Fibroblast of the aortic adventitia (primary cell): ENCODE results near the gene ZSCAN16. TPM values are rescaled to one million over a fixed set of nuclear protein-coding genes. Genes with fewer than 3 reads are reported as not detected.
"Not testable (repeated sequence)": the region's sequence is repeated elsewhere in the genome, so short reads cannot be mapped to it uniquely, and the experiment has no call there.

Experiments used
- DNase-seq: peaks from one replicate; pipeline ENCODE4 v3.0.0-alpha.2; 2010; ENCODE audit warnings: low read depth
- H3K4me3 ChIP-seq: 2 replicates; pipeline ENCODE4 v1.5.1; 2011; ENCODE audit warnings: low read depth, mild to moderate bottlenecking, control low read depth, low read length, moderate library complexity
- CTCF ChIP-seq: IDR thresholded peaks from 2 replicates; pipeline ENCODE4 v1.5.1; 2011; ENCODE audit warnings: mild to moderate bottlenecking, low read length, control low read depth, inconsistent platforms; ENCODE audit not compliant: insufficient read depth
- total RNA-seq: library from RNA; depleted of rRNA; stranded (reverse); fragments of >200 nt; gene quantifications from 2 replicates; pipeline ENCODE4 v1.2.3, GENCODE V29; 2012; ENCODE audit warnings: low replicate concordance

Gene ZSCAN16
- total RNA-seq, 1 donor = 4.2 TPM

- no peak for DNase-seq
- H3K4me3 ChIP-seq = no peak overlapping the region
Measured at GRCh38 chr6:28115799-28116198, 8.6 kb upstream of the ZSCAN16 start.

GRCh38 chr6:28117386-28118050, 6.9 kb upstream of the ZSCAN16 start:
- no peak overlapping the region for H3K4me3 ChIP-seq
- DNase-seq = no peak
- no peak for TF ChIP-seq CTCF

More at GRCh38 chr6:28115799-28116198, 8.6 kb upstream of the ZSCAN16 start:
- no peak for TF ChIP-seq CTCF

- TF ChIP-seq CTCF = no peak
- H3K4me3 ChIP-seq = no peak overlapping the region
- DNase-seq = no peak
Measured at GRCh38 chr6:28118217-28118616, 6.2 kb upstream of the ZSCAN16 start.

GRCh38 chr6:28121876-28122275, 2.5 kb upstream of the ZSCAN16 start:
- no peak overlapping the region for H3K4me3 ChIP-seq
- no peak for DNase-seq
- TF ChIP-seq CTCF = no peak

GRCh38 chr6:28122283-28122682, 2.1 kb upstream of the ZSCAN16 start:
- not testable (repeated sequence) for DNase-seq, H3K4me3 ChIP-seq

- no peak for TF ChIP-seq CTCF
- peak overlapping the region; percentile 96 for H3K4me3 ChIP-seq
Measured at GRCh38 chr6:28124971-28125353, 553 bp downstream of the ZSCAN16 start.

GRCh38 chr6:28125401-28125800, 992 bp downstream of the ZSCAN16 start:
- no peak for DNase-seq
- H3K4me3 ChIP-seq = no peak overlapping the region
- no peak for TF ChIP-seq CTCF

More at GRCh38 chr6:28124971-28125353, 553 bp downstream of the ZSCAN16 start:
- DNase-seq = no peak
